PC-3 (cell line): ENCODE results near the gene PITX1.

Experiments
- CTCF ChIP-seq: fragments of 300-600 bp; sonication (generic); conservative IDR thresholded peaks from 2 replicates; pipeline ENCODE4 v1.5.1; 2017; ENCODE audit warnings: antibody characterized with exemption, low read depth, mild to moderate bottlenecking, low read length
- EZH2 ChIP-seq: fragments of 300-600 bp; sonication (generic); IDR thresholded peaks from one replicate; pipeline ENCODE4 v1.6.1; 2017; ENCODE audit warnings: antibody characterized with exemption, mild to moderate bottlenecking, low read length; ENCODE audit not compliant: unreplicated experiment
- EZH2phosphoT487 ChIP-seq: fragments of 300-600 bp; sonication (generic); IDR thresholded peaks from 2 replicates; pipeline ENCODE4 v1.6.1; 2018; ENCODE audit warnings: mild to moderate bottlenecking, antibody characterized with exemption, low read length, borderline replicate concordance

GRCh38 chr5:135038813-135039270 lies 4.8 kb upstream of the PITX1 start:
- no peak for TF ChIP-seq CTCF
- no peak for TF ChIP-seq EZH2phosphoT487
- no peak for TF ChIP-seq EZH2
